ENCODE data around the gene UGT1A9.
"Not testable (repeated sequence)": the region's sequence is repeated elsewhere in the genome, so short reads cannot be mapped to it uniquely, and the experiment has no call there.

Gene UGT1A9

GRCh38 chr2:233651430-233651829 is 20.3 kb upstream of the UGT1A9 start:
- TF ChIP-seq GABPA (IDR thresholded peaks at IDR 0.05; ENCODE audit: low read depth) (no peak), POLR2AphosphoS5 (IDR thresholded peaks at IDR 0.05; ENCODE audit: low read depth) (no peak), SPI1 (IDR thresholded peaks at IDR 0.05; ENCODE audit: borderline replicate concordance, low read depth) (no peak)
- TF ChIP-seq, protein P1, sequence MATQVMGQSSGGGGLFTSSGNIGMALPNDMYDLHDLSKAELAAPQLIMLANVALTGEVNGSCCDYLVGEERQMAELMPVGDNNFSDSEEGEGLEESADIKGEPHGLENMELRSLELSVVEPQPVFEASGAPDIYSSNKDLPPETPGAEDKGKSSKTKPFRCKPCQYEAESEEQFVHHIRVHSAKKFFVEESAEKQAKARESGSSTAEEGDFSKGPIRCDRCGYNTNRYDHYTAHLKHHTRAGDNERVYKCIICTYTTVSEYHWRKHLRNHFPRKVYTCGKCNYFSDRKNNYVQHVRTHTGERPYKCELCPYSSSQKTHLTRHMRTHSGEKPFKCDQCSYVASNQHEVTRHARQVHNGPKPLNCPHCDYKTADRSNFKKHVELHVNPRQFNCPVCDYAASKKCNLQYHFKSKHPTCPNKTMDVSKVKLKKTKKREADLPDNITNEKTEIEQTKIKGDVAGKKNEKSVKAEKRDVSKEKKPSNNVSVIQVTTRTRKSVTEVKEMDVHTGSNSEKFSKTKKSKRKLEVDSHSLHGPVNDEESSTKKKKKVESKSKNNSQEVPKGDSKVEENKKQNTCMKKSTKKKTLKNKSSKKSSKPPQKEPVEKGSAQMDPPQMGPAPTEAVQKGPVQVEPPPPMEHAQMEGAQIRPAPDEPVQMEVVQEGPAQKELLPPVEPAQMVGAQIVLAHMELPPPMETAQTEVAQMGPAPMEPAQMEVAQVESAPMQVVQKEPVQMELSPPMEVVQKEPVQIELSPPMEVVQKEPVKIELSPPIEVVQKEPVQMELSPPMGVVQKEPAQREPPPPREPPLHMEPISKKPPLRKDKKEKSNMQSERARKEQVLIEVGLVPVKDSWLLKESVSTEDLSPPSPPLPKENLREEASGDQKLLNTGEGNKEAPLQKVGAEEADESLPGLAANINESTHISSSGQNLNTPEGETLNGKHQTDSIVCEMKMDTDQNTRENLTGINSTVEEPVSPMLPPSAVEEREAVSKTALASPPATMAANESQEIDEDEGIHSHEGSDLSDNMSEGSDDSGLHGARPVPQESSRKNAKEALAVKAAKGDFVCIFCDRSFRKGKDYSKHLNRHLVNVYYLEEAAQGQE (IDR thresholded peaks at IDR 0.05; ENCODE audit: insufficient replicate concordance, low read depth): no peak
- TF ChIP-seq, protein P2, sequence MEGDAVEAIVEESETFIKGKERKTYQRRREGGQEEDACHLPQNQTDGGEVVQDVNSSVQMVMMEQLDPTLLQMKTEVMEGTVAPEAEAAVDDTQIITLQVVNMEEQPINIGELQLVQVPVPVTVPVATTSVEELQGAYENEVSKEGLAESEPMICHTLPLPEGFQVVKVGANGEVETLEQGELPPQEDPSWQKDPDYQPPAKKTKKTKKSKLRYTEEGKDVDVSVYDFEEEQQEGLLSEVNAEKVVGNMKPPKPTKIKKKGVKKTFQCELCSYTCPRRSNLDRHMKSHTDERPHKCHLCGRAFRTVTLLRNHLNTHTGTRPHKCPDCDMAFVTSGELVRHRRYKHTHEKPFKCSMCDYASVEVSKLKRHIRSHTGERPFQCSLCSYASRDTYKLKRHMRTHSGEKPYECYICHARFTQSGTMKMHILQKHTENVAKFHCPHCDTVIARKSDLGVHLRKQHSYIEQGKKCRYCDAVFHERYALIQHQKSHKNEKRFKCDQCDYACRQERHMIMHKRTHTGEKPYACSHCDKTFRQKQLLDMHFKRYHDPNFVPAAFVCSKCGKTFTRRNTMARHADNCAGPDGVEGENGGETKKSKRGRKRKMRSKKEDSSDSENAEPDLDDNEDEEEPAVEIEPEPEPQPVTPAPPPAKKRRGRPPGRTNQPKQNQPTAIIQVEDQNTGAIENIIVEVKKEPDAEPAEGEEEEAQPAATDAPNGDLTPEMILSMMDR (IDR thresholded peaks at IDR 0.05; ENCODE audit: insufficient read depth, low read length): no peak
- no peak for DNase-seq (ENCODE audit: low read depth in 1 of 2, low spot score in 1 of 2)
- no peak overlapping the region for H3K27ac ChIP-seq (replicated peaks)
- no peak overlapping the region for H3K4me3 ChIP-seq (replicated peaks; ENCODE audit: insufficient read depth, low read length)
- H3K27me3 ChIP-seq (ENCODE audit: insufficient read depth, poor library complexity, severe bottlenecking): no peaks in the 10 kb centered on the region

GRCh38 chr2:233654501-233654900 is 17.2 kb upstream of the UGT1A9 start:
- H3K27ac ChIP-seq (replicated peaks): no peak overlapping the region
- H3K27me3 ChIP-seq (ENCODE audit: insufficient read depth, poor library complexity, severe bottlenecking): no peaks in the 10 kb centered on the region
- DNase-seq (ENCODE audit: low read depth in 1 of 2, low spot score in 1 of 2): no peak
- TF ChIP-seq, protein P2 (IDR thresholded peaks at IDR 0.05; ENCODE audit: insufficient read depth, low read length): no peak
- TF ChIP-seq GABPA (IDR thresholded peaks at IDR 0.05; ENCODE audit: low read depth) (no peak), SPI1 (IDR thresholded peaks at IDR 0.05; ENCODE audit: borderline replicate concordance, low read depth) (no peak)
- TF ChIP-seq, protein P1 (IDR thresholded peaks at IDR 0.05; ENCODE audit: insufficient replicate concordance, low read depth): no peak
- H3K4me3 ChIP-seq (replicated peaks; ENCODE audit: insufficient read depth, low read length): no peak overlapping the region

DNA sequence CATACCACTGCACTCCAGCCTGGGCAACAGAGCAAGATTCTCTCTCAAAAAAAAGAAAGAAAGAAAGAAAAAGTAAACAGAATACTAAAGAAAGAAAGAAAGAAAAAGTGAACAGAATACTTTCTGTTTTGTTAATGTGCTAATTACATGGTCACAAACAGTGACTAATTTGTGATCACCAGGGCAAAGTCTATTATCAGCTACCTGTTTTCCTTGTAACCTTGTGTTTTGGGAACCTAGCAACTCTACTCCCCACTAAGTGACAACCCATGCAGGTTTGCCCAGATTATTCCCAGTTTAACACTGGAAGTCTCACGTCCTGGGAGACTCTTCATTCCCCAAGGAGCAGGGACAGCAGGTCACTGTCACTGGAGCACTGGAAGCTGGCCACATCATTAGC is 16.7 kb upstream of the UGT1A9 start:
- no peak for DNase-seq (ENCODE audit: low read depth in 1 of 2, low spot score in 1 of 2)
- Histone ChIP-seq H3K27me3 (ENCODE audit: insufficient read depth, poor library complexity, severe bottlenecking) (no peaks in the 10 kb centered on the region), H3K4me3 (replicated peaks; ENCODE audit: insufficient read depth, low read length) (no peak overlapping the region), H3K27ac (replicated peaks) (no peak overlapping the region)
- TF ChIP-seq GABPA (IDR thresholded peaks at IDR 0.05; ENCODE audit: low read depth): no peak
- TF ChIP-seq POLR2AphosphoS5 (IDR thresholded peaks at IDR 0.05; ENCODE audit: low read depth): no peak
- TF ChIP-seq, protein P2 (IDR thresholded peaks at IDR 0.05; ENCODE audit: insufficient read depth, low read length): no peak
- TF ChIP-seq, protein P1 (IDR thresholded peaks at IDR 0.05; ENCODE audit: insufficient replicate concordance, low read depth): no peak
- no peak for TF ChIP-seq SPI1 (IDR thresholded peaks at IDR 0.05; ENCODE audit: borderline replicate concordance, low read depth)

- H3K27me3 ChIP-seq (ENCODE audit: insufficient read depth, poor library complexity, severe bottlenecking); H3K27ac ChIP-seq (replicated peaks); H3K4me3 ChIP-seq (replicated peaks; ENCODE audit: insufficient read depth, low read length); DNase-seq (ENCODE audit: low read depth in 1 of 2, low spot score in 1 of 2): not testable (repeated sequence)
These were observed 15.8 kb upstream of the UGT1A9 start for GRCh38 chr2:233655943-233656342.
